Measurements from ENCODE around the gene LUM.

DNA sequence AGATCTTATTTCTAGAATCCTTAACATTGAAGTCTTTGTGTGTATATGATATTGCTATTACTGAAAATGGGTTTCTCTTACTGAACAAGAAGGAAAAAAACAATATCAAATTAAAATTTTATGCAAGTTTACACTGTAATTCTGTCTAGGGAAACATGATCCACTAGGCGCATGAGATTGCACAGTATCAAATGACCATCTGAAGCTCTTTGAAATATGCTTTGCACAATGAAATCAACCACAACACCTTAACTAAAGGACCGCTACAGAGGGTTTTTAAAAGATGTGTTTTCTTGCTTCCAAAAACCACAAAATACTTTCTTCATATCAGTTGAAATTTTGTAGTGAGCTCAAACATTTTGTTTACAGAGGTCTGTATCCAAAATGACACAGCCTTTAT is 38.4 kb downstream of the LUM start:
- TF ChIP-seq CTCF (IDR thresholded peaks at IDR 0.05) = no peak
- TF ChIP-seq NRF1 (IDR thresholded peaks at IDR 0.05; ENCODE audit: low read depth, low read length) = no peak
- TF ChIP-seq REST (IDR thresholded peaks at IDR 0.05; ENCODE audit: low read depth, low read length) = no peak
- TF ChIP-seq RFX5 (IDR thresholded peaks at IDR 0.05; ENCODE audit: low read length) = no peak
- TF ChIP-seq TEAD4 (IDR thresholded peaks at IDR 0.05; ENCODE audit: borderline replicate concordance, insufficient read depth) = no peak
- TF ChIP-seq TAF1 (IDR thresholded peaks at IDR 0.05; ENCODE audit: borderline replicate concordance, low read depth, low read length) = no peak
- no peak for TF ChIP-seq SMC3 (IDR thresholded peaks at IDR 0.05; ENCODE audit: low read depth, low read length)
- TF ChIP-seq YY1 (IDR thresholded peaks at IDR 0.05; ENCODE audit: low read depth) = no peak
- no peak for TF ChIP-seq MAX (IDR thresholded peaks at IDR 0.05; ENCODE audit: low read depth)
